HepG2 (cell line): ENCODE results near the gene RARA. TPM values are rescaled to one million over a fixed set of nuclear protein-coding genes. Genes with fewer than 3 reads are reported as not detected.
"Not testable (repeated sequence)": the region's sequence is repeated elsewhere in the genome, so short reads cannot be mapped to it uniquely, and the experiment has no call there.

ENCODE experiments used
- ATAC-seq: fragments of 200-7000 bp; cut with Tn5 transposase; 3 replicates; pipeline ENCODE4 v1.9.1; 2020; ENCODE audit warnings: mild to moderate bottlenecking, moderate library complexity
- BruUV-seq: library from RNA; stranded (reverse); fragments of 400-500 nt; replicated peaks from 2 replicates; lab custom pipeline; 2021; lab: Mats Ljungman, UMichigan
- CTCF ChIA-PET: fragments of 300-600 bp; formaldehyde crosslinking; extraction: SDS; loops from one replicate; lab custom pipeline; 2021; ENCODE audit warnings: low total read pairs, inconsistent platforms, low intra/inter-chr PET ratio; lab: Yijun Ruan, JAX
- POLR2A ChIA-PET: fragments of 350-600 bp; sonication (Branson Sonifier 250); formaldehyde crosslinking; loops from one replicate; lab custom pipeline; 2020; ENCODE audit warnings: antibody characterized with exemption, inconsistent platforms; lab: Yijun Ruan, JAX
- DNase-seq: peaks from one replicate; pipeline ENCODE4 v3.0.0-alpha.2; 2015; ENCODE audit warnings: low spot score
- FAIRE-seq: peaks from 3 replicates; lab custom pipeline; 2011; peaks lifted over from hg19 to GRCh38; lab: Jason Lieb, UNC
- H2AFZ ChIP-seq: one replicate; pipeline ENCODE4 v1.6.1; 2011; ENCODE audit warnings: low read length, inconsistent platforms
- H3K27ac ChIP-seq: fragments of 300-600 bp; 3 replicates; pipeline ENCODE4 v1.8.0; 2011; ENCODE audit warnings: mixed run types, mild to moderate bottlenecking, mixed read lengths, low read length, inconsistent platforms; ENCODE audit not compliant: insufficient read depth; ENCODE audit errors: extremely low read length
- H3K27me3 ChIP-seq, 2 experiments: fragments of 200-600 bp in 1 of 2; 2 replicates in 1 of 2; 3 replicates in 1 of 2; pipeline versions ENCODE4 v1.6.0 to v1.8.0; 2011; ENCODE audit warnings: low read length in 2 of 2, mild to moderate bottlenecking in 2 of 2, moderate library complexity in 2 of 2, inconsistent platforms in 1 of 2; ENCODE audit not compliant: insufficient read depth in 2 of 2, control insufficient read depth in 1 of 2
- H3K36me3 ChIP-seq, 2 experiments: fragments of 200-600 bp in 1 of 2; replicated peaks in 1 of 2; 2 replicates in 1 of 2; 3 replicates in 1 of 2; pipeline versions ENCODE4 v1.5.1 to v1.8.0; 2011; ENCODE audit warnings: low read length in 2 of 2, inconsistent platforms in 1 of 2; ENCODE audit not compliant: insufficient read depth in 2 of 2, control insufficient read depth in 1 of 2
- H3K4me1 ChIP-seq: 2 replicates; pipeline ENCODE4 v1.5.1; 2012; ENCODE audit warnings: low read length, inconsistent platforms; ENCODE audit not compliant: insufficient read depth
- H3K4me2 ChIP-seq: 2 replicates; pipeline ENCODE4 v1.6.0; 2011; ENCODE audit warnings: low read depth, low read length, inconsistent platforms
- H3K4me3 ChIP-seq, 3 experiments: fragments of 200-600 bp in 1 of 3; sonication (generic), shearing (Covaris generic) in 1 of 3; replicated peaks in 1 of 3; 2 replicates each; pipeline ENCODE4 v1.5.1; 2011 to 2016; ENCODE audit warnings: low read length in 3 of 3, inconsistent platforms in 2 of 3, low read depth in 2 of 3, mild to moderate bottlenecking in 2 of 3, control low read depth in 1 of 3, mixed read lengths in 1 of 3; ENCODE audit not compliant: insufficient read depth in 1 of 3
- H3K79me2 ChIP-seq: one replicate; pipeline ENCODE4 v1.6.1; 2011; ENCODE audit warnings: low read length, inconsistent platforms; ENCODE audit not compliant: insufficient read depth
- H3K9ac ChIP-seq: 2 replicates; pipeline ENCODE4 v1.6.0; 2011; ENCODE audit warnings: mild to moderate bottlenecking, low read depth, low read length, inconsistent platforms; ENCODE audit not compliant: insufficient read depth
- H3K9me3 ChIP-seq: 2 replicates; pipeline ENCODE4 v1.5.1; 2012; ENCODE audit warnings: mild to moderate bottlenecking, low read length
- H4K20me1 ChIP-seq: 2 replicates; pipeline ENCODE4 v1.6.0; 2011; ENCODE audit warnings: inconsistent platforms, mild to moderate bottlenecking, low read length, moderate library complexity; ENCODE audit not compliant: insufficient read depth
- GPN1 ChIP-seq: sonication (generic); formaldehyde crosslinking; IDR thresholded peaks from 2 replicates; pipeline ENCODE4 v1.5.1; 2020; ENCODE audit warnings: missing genetic modification reagents, borderline replicate concordance
- LCORL ChIP-seq, 2 experiments: fragments of 450-650 bp in 1 of 2; sonication (generic) in 1 of 2; formaldehyde crosslinking in 1 of 2; IDR thresholded peaks; 2 replicates each; pipeline versions ENCODE4 v1.5.0 to v1.6.1; 2017 to 2020; ENCODE audit warnings: antibody characterized with exemption in 1 of 2, missing genetic modification reagents in 1 of 2
- PTBP1 ChIP-seq: fragments of 200-400 bp; formaldehyde crosslinking; IDR thresholded peaks from 2 replicates; pipeline ENCODE4 v1.6.1; 2018; ENCODE audit warnings: low read length, low read depth; ENCODE audit not compliant: poor library complexity, severe bottlenecking
- SYNCRIP ChIP-seq: fragments of 200-400 bp; formaldehyde crosslinking; IDR thresholded peaks from 2 replicates; pipeline ENCODE4 v1.6.1; 2018; ENCODE audit warnings: mild to moderate bottlenecking, low read depth, low read length; ENCODE audit not compliant: insufficient read depth
- WGBS: methylation state at CpG from one replicate; pipeline ENCODE4 v1.1.6; 2017; ENCODE audit warnings: low lambda C conversion rate; 5-methylcytosine and 5-hydroxymethylcytosine counted together
- in situ Hi-C: cut with HindIII; loops from 2 replicates; pipeline ENCODE4 v1.10.0; 2017; ENCODE audit warnings: low pct_unique_long_range_greater_than_20kb; ENCODE audit not compliant: extremely low pct_ligation_motif_present
- intact Hi-C: fragments of 100-400 bp; cut with micrococcal nuclease; formaldehyde crosslinking; loops from one replicate; pipeline ENCODE4 v1.10.0; 2022; ENCODE audit not compliant: unreplicated experiment
- polyA plus RNA-seq, 8 experiments: library from polyadenylated mRNA; depleted of rRNA in 3 of 8; stranded (reverse) in 7 of 8; unstranded in 1 of 8; fragments of >200 nt; fragmentation: Illumina TruSeq in 4 of 8; extraction: Trizol in 4 of 8; gene quantifications; 2 replicates each; pipeline versions ENCODE4 v1.2.1 to v1.2.3, GENCODE V29; 2011 to 2016; ENCODE audit warnings: low read depth in 4 of 8, missing spikeins in 1 of 8, mixed read lengths in 1 of 8; ENCODE audit not compliant: insufficient read depth in 1 of 8
- total RNA-seq, 5 experiments: library from RNA; depleted of rRNA; stranded (reverse); fragments of >200 nt; fragmentation: Illumina TruSeq; extraction: Trizol; gene quantifications; 2 replicates each; pipeline ENCODE4 v1.2.3, GENCODE V29; 2016; ENCODE audit warnings: low read depth in 1 of 5
- TF ChIP-seq, protein P1 (sequence below), 2 experiments: fragments of 450-650 bp in 1 of 2; sonication (generic) in 1 of 2; formaldehyde crosslinking in 1 of 2; IDR thresholded peaks; 2 replicates each; pipeline versions ENCODE4 v1.6.1 to v1.8.0; 2016 to 2022; ENCODE audit warnings: antibody characterized with exemption in 1 of 2, mild to moderate bottlenecking in 1 of 2, missing genetic modification reagents in 1 of 2
- TF ChIP-seq, protein P2 (sequence below): sonication (generic); formaldehyde crosslinking; IDR thresholded peaks from 2 replicates; pipeline ENCODE4 v1.4.0; 2020; ENCODE audit warnings: missing genetic modification reagents

RARA gene
- total and polyA plus RNA-seq, 2 of the 13 experiments (the other 11 are each of a cell fraction or from before 2014, with no cell fraction given) = 6.4 to 8.6 TPM

DNA sequence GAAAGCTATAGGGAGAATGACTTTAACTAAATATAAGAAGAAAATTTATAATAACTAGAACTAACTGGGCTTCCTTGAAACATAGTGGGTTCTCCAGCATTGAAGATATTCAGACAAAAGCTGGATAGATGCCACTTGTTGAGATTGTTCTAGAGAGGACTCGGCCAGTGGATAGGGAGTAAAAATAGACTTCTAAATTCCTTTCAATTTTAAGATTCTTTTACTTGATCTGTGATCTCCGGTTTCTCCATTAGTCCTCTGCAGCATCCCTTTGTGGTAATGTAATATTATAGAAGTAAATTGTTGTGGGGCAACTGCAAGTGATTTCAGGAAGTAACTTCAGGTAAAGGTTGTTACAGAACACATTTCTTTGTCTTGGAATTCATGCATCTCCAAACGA is 10.3 kb upstream of the RARA start (continued):
- TF ChIP-seq, protein P1, sequence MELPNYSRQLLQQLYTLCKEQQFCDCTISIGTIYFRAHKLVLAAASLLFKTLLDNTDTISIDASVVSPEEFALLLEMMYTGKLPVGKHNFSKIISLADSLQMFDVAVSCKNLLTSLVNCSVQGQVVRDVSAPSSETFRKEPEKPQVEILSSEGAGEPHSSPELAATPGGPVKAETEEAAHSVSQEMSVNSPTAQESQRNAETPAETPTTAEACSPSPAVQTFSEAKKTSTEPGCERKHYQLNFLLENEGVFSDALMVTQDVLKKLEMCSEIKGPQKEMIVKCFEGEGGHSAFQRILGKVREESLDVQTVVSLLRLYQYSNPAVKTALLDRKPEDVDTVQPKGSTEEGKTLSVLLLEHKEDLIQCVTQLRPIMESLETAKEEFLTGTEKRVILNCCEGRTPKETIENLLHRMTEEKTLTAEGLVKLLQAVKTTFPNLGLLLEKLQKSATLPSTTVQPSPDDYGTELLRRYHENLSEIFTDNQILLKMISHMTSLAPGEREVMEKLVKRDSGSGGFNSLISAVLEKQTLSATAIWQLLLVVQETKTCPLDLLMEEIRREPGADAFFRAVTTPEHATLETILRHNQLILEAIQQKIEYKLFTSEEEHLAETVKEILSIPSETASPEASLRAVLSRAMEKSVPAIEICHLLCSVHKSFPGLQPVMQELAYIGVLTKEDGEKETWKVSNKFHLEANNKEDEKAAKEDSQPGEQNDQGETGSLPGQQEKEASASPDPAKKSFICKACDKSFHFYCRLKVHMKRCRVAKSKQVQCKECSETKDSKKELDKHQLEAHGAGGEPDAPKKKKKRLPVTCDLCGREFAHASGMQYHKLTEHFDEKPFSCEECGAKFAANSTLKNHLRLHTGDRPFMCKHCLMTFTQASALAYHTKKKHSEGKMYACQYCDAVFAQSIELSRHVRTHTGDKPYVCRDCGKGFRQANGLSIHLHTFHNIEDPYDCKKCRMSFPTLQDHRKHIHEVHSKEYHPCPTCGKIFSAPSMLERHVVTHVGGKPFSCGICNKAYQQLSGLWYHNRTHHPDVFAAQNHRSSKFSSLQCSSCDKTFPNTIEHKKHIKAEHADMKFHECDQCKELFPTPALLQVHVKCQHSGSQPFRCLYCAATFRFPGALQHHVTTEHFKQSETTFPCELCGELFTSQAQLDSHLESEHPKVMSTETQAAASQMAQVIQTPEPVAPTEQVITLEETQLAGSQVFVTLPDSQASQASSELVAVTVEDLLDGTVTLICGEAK (IDR thresholded peaks at IDR 0.05) = no peak
- TF ChIP-seq, protein P1 (CRISPR knock-in tag; IDR thresholded peaks at IDR 0.05) = no peak
- no peak for TF ChIP-seq GPN1
- no peak for TF ChIP-seq SYNCRIP
- TF ChIP-seq PTBP1 = no peak
- TF ChIP-seq, protein P2, sequence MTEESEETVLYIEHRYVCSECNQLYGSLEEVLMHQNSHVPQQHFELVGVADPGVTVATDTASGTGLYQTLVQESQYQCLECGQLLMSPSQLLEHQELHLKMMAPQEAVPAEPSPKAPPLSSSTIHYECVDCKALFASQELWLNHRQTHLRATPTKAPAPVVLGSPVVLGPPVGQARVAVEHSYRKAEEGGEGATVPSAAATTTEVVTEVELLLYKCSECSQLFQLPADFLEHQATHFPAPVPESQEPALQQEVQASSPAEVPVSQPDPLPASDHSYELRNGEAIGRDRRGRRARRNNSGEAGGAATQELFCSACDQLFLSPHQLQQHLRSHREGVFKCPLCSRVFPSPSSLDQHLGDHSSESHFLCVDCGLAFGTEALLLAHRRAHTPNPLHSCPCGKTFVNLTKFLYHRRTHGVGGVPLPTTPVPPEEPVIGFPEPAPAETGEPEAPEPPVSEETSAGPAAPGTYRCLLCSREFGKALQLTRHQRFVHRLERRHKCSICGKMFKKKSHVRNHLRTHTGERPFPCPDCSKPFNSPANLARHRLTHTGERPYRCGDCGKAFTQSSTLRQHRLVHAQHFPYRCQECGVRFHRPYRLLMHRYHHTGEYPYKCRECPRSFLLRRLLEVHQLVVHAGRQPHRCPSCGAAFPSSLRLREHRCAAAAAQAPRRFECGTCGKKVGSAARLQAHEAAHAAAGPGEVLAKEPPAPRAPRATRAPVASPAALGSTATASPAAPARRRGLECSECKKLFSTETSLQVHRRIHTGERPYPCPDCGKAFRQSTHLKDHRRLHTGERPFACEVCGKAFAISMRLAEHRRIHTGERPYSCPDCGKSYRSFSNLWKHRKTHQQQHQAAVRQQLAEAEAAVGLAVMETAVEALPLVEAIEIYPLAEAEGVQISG (CRISPR knock-in tag) = no peak
- no peak for TF ChIP-seq LCORL (IDR thresholded peaks at IDR 0.05)
- TF ChIP-seq LCORL (CRISPR knock-in tag; IDR thresholded peaks at IDR 0.05) = no peak

DNA sequence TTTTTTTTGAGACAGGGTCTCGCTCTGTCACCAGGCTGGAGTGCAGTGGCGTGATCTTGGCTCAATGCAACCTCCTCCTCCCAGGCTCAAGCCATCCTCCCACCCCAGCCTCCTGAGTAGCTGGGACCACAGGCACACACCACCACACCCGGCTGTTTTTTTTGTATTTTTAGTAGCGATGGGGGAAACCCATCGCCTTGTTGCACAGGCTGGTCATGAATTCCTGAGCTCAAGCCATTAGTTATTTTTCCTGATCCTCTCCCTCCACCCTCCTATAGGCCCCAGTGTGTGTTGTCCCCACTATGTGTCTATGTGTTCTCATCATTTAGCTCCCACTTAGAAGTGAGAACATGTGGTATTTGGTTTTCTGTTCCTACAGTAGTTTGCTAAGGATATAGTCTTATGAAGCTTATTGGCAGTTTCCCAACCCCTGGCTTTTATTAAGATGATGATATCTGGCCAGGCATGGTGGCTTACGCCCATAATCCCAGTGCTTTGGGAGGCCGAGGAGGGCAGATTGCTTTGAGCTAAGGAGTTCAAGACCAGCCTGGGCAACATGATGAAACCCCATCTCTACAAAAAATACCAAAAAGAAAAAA is 9.7 kb upstream of the RARA start:
- H4K20me1 ChIP-seq, H3K4me2 ChIP-seq, intact Hi-C loops, H3K79me2 ChIP-seq, BruUV-seq, ATAC-seq, H2AFZ ChIP-seq, in situ Hi-C loops, CTCF ChIA-PET, H3K4me1 ChIP-seq, H3K9me3 ChIP-seq, H3K27me3 ChIP-seq, H3K9ac ChIP-seq, FAIRE-seq, H3K4me3 ChIP-seq, H3K27ac ChIP-seq, DNase-seq: not testable (repeated sequence)
- H3K36me3 ChIP-seq = peaks cover 14 to 80% of the 10 kb centered on the region in 2 experiments
- WGBS = 96% methylated on average over 7 of the region's 7 CpGs
- POLR2A ChIA-PET = interaction anchor here (0.7 to 1.6 kb wide), 2 partner anchors 56 to 133 kb away, joined by 3 read pairs; no protein-coding TSS in a partner anchor
